Left lung (tissue), 10 donors: ENCODE results near the gene GALNS. TPM values are rescaled to one million over a fixed set of nuclear protein-coding genes. Genes with fewer than 3 reads are reported as not detected.

Experiments
- ATAC-seq: fragments of 200-7000 bp; cut with Tn5 transposase; one replicate; pipeline ENCODE4 v1.9.1; 2020; ENCODE audit warnings: moderate library complexity
- DNase-seq, 4 donors: peaks; one replicate each; pipeline ENCODE4 v3.0.0-alpha.2; 2013 to 2020
- H3K27ac ChIP-seq, 2 donors: fragments of 200-600 bp; sonication (generic) in 1 of 2; one replicate each; pipeline versions ENCODE4 v1.5.0 to v1.8.0; 2020 to 2021
- H3K27me3 ChIP-seq, 2 donors: fragments of 200-600 bp; sonication (generic) in 1 of 2; one replicate each; pipeline versions ENCODE4 v1.5.0 to v1.8.0; 2020 to 2021
- H3K36me3 ChIP-seq, 2 donors: fragments of 200-600 bp; sonication (generic) in 1 of 2; one replicate each; pipeline versions ENCODE4 v1.5.0 to v1.8.0; 2020 to 2021
- H3K4me1 ChIP-seq, 2 donors: fragments of 200-600 bp; one replicate each; pipeline ENCODE4 v1.8.0; 2021
- H3K4me3 ChIP-seq, 2 donors: fragments of 200-600 bp; sonication (generic) in 1 of 2; one replicate each; pipeline versions ENCODE4 v1.5.0 to v1.8.0; 2020 to 2021; ENCODE audit warnings: mild to moderate bottlenecking in 1 of 2
- H3K9me3 ChIP-seq, 2 donors: fragments of 200-600 bp; sonication (generic) in 1 of 2; one replicate each; pipeline versions ENCODE4 v1.5.0 to v1.8.0; 2020 to 2021
- CTCF ChIP-seq, 2 donors: fragments of 200-600 bp; sonication (generic) in 1 of 2; IDR thresholded peaks; one replicate each; pipeline versions ENCODE4 v1.5.0 to v1.8.0; 2021; ENCODE audit warnings: antibody characterized with exemption in 2 of 2
- intact Hi-C, 2 donors: fragments of 100-400 bp; cut with DNase I; formaldehyde crosslinking; loops; one replicate each; pipeline versions ENCODE4 v1.11.2 to v1.14.2; 2022
- polyA plus RNA-seq, 6 donors: library from polyadenylated mRNA; unstranded; fragments of 120-200 nt; gene quantifications; one replicate each; pipeline ENCODE4 v1.2.1, GENCODE V29; 2013; ENCODE audit not compliant: insufficient read length in 6 of 6
- total RNA-seq, 2 donors: library from RNA; stranded (reverse); fragmentation: NEBNext Ultra II Directional; extraction: Animal tissue kit (Norgen Biotek cat#: 25700); gene quantifications; one replicate each; pipeline ENCODE4 v1.2.1, GENCODE V29; 2021
- donor health status: DM: no; HTN: yes; CAD: no.
- donor health status: DM: no; HTN: no; CAD: no.

GALNS gene
- total and polyA plus RNA-seq, 8 donors = 23.8 to 46.5 (median 31.9) TPM

- Histone ChIP-seq H3K9me3 (no peaks in the 10 kb centered on the region), H3K36me3 (peaks cover 0 to 71% of the 10 kb centered on the region in 2 donors), H3K4me1 (peaks cover 0 to 12% of the 10 kb centered on the region in 2 donors), H3K4me3 (no peak overlapping the region), H3K27ac (no peak overlapping the region), H3K27me3 (no peaks in the 10 kb centered on the region)
- no peak for ATAC-seq
- intact Hi-C loops = no loop called here
- DNase-seq = no peak
- no peak for TF ChIP-seq CTCF (IDR thresholded peaks at IDR 0.05)
Observed at GRCh38 chr16:88835818-88836217, 20.9 kb downstream of the GALNS start.

GRCh38 chr16:88835383-88835782, 21.4 kb downstream of the GALNS start:
- Histone ChIP-seq H3K4me3 (no peak overlapping the region), H3K36me3 (peaks cover 0 to 71% of the 10 kb centered on the region in 2 donors), H3K9me3 (no peaks in the 10 kb centered on the region), H3K4me1 (peaks cover 0 to 12% of the 10 kb centered on the region in 2 donors), H3K27me3 (no peaks in the 10 kb centered on the region), H3K27ac (no peak overlapping the region)
- intact Hi-C loops = no loop called here
- no peak for TF ChIP-seq CTCF (IDR thresholded peaks at IDR 0.05)
- DNase-seq (no peak), ATAC-seq (peak; percentile 16)

GRCh38 chr16:88834670-88835069, 22.1 kb downstream of the GALNS start:
- DNase-seq (no peak), ATAC-seq (no peak)
- Histone ChIP-seq H3K4me3 (no peak overlapping the region), H3K27me3 (no peaks in the 10 kb centered on the region), H3K36me3 (peaks cover 0 to 67% of the 10 kb centered on the region in 2 donors), H3K4me1 (peaks cover 0 to 6% of the 10 kb centered on the region in 2 donors), H3K9me3 (no peaks in the 10 kb centered on the region), H3K27ac (no peak overlapping the region)
- intact Hi-C loops = no loop called here
- no peak for TF ChIP-seq CTCF (IDR thresholded peaks at IDR 0.05)

DNA sequence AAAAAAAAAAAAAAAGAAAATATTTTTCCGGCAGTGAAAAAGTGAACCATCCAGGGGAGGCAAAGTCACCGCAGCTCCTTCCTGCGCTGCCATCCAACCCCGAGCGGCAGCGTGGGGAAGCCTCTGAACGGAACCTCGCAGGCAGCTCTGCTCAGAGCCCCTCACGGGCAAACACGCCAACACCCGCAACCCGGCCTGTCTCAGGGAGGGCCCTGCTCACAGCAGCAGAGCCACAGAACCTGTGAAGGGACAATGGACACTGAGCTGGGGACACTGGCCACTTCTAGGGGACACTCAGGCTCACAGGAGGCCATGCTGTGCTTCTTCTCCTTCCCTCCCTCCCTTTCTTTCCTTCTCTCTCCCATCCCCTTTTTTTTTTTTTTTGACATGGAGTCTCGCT, 23.7 kb downstream of the GALNS start:
- intact Hi-C loops = no loop called here
- no peak for DNase-seq
- no peak overlapping the region for H3K27ac ChIP-seq
- no peak for ATAC-seq
- H3K4me1 ChIP-seq = no peaks in the 10 kb centered on the region
- no peaks in the 10 kb centered on the region for H3K9me3 ChIP-seq
- H3K4me3 ChIP-seq = no peak overlapping the region
- no peak for TF ChIP-seq CTCF (IDR thresholded peaks at IDR 0.05)
- H3K36me3 ChIP-seq = peaks cover 0 to 63% of the 10 kb centered on the region in 2 donors
- H3K27me3 ChIP-seq = no peaks in the 10 kb centered on the region

DNA sequence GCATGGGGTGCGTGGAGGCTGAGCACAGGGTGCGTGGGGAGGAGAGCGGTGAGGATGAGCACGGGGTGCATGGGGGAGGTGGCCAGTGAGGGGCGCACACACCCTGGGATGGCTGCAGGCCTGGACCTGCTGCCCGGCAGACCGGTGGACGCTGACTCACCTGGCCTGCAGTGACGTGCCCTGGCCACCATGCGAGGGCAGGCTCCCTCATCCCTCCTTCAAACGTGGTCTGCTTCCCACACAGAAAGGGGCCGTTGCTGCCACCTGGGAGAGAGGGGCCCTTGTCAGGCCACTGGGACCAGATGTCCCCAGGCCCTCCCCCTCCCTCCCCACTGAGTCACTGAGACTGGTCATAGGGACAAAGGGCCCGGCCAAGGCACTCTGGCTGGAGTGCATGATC, 24.9 kb downstream of the GALNS start:
- H3K27me3 ChIP-seq = no peaks in the 10 kb centered on the region
- intact Hi-C loops = no loop called here
- no peak overlapping the region for H3K4me3 ChIP-seq
- no peak for TF ChIP-seq CTCF (IDR thresholded peaks at IDR 0.05)
- peaks cover 0 to 66% of the 10 kb centered on the region in 2 donors for H3K36me3 ChIP-seq
- no peak for ATAC-seq
- H3K27ac ChIP-seq = no peak overlapping the region
- H3K4me1 ChIP-seq = no peaks in the 10 kb centered on the region
- H3K9me3 ChIP-seq = no peaks in the 10 kb centered on the region
- no peak for DNase-seq
